Caco-2 (cell line): ENCODE measurements around the gene TMEM259. TPM values are rescaled to one million over a fixed set of nuclear protein-coding genes. Genes with fewer than 3 reads are reported as not detected.

Experiments used
- BruUV-seq: library from RNA; stranded (reverse); fragments of 400-500 nt; replicated peaks from 2 replicates; lab custom pipeline; 2021; lab: Mats Ljungman, UMichigan
- CTCF ChIA-PET: fragments of 300-600 bp; sonication (Branson Sonifier 250); formaldehyde crosslinking; loops from one replicate; lab custom pipeline; 2022; ENCODE audit warnings: antibody characterized with exemption; lab: Charles Lee
- POLR2A ChIA-PET: fragments of 300-600 bp; sonication (Branson Sonifier 250); formaldehyde crosslinking; loops from one replicate; lab custom pipeline; 2022; ENCODE audit warnings: antibody characterized with exemption; lab: Charles Lee
- DNase-seq, 2 experiments: peaks; one replicate each; pipeline versions ENCODE4 v3.0.0 to v3.0.0-alpha.2; 2020 to 2022
- H3K27me3 ChIP-seq: replicated peaks from 2 replicates; pipeline ENCODE4 v1.6.0; 2011; ENCODE audit warnings: low read length; ENCODE audit not compliant: control insufficient read depth, insufficient read depth
- H3K36me3 ChIP-seq: 2 replicates; pipeline ENCODE4 v1.5.1; 2011; ENCODE audit warnings: low read length; ENCODE audit not compliant: control insufficient read depth, insufficient read depth
- H3K4me1 ChIP-seq: fragments of 250-450 bp; sonication (Bioruptor Pico); 2 replicates; pipeline ENCODE4 v1.5.1; 2020; ENCODE audit warnings: mild to moderate bottlenecking
- H3K4me3 ChIP-seq: 2 replicates; pipeline ENCODE4 v1.5.1; 2011; ENCODE audit warnings: low read depth, mild to moderate bottlenecking, control low read depth, low read length
- H3K9me3 ChIP-seq: fragments of 250-450 bp; sonication (Bioruptor Pico); 2 replicates; pipeline ENCODE4 v1.5.1; 2020; ENCODE audit warnings: mild to moderate bottlenecking, moderate library complexity
- H3K27ac Mint-ChIP-seq: one replicate; pipeline ENCODE4 v1.8.0; 2022; ENCODE audit warnings: mixed read lengths; ENCODE audit not compliant: unreplicated experiment
- H3K27me3 Mint-ChIP-seq: one replicate; pipeline ENCODE4 v1.8.0; 2022; ENCODE audit warnings: mixed read lengths; ENCODE audit not compliant: insufficient read depth, unreplicated experiment
- H3K36me3 Mint-ChIP-seq: one replicate; pipeline ENCODE4 v1.8.0; 2022; ENCODE audit warnings: mild to moderate bottlenecking, mixed read lengths; ENCODE audit not compliant: insufficient read depth, unreplicated experiment
- H3K4me1 Mint-ChIP-seq: one replicate; pipeline ENCODE4 v1.8.0; 2022; ENCODE audit warnings: low read depth, mixed read lengths; ENCODE audit not compliant: unreplicated experiment
- H3K4me3 Mint-ChIP-seq: one replicate; pipeline ENCODE4 v1.8.0; 2022; ENCODE audit warnings: mild to moderate bottlenecking, moderate library complexity, mixed read lengths; ENCODE audit not compliant: unreplicated experiment
- H3K9me3 Mint-ChIP-seq: one replicate; pipeline ENCODE4 v1.8.0; 2022; ENCODE audit warnings: mixed read lengths; ENCODE audit not compliant: unreplicated experiment
- intact Hi-C: fragments of 100-400 bp; cut with micrococcal nuclease; formaldehyde crosslinking; loops from one replicate; pipeline ENCODE4 v1.10.0; 2022; ENCODE audit not compliant: unreplicated experiment
- total RNA-seq: library from RNA; stranded (reverse); gene quantifications from 2 replicates; pipeline ENCODE4 v1.2.3, GENCODE V29; 2022
- TF ChIP-seq, protein P1 (sequence below), 2 experiments: fragments of 200-600 bp in 1 of 2; IDR thresholded peaks; 1 replicate in 1 of 2; 2 replicates in 1 of 2; pipeline versions ENCODE4 v1.5.1 to v1.8.0; 2011 to 2022; ENCODE audit warnings: antibody characterized with exemption in 1 of 2, control low read depth in 1 of 2, inconsistent platforms in 1 of 2, low read depth in 1 of 2, low read length in 1 of 2, mild to moderate bottlenecking in 1 of 2, moderate library complexity in 1 of 2; ENCODE audit not compliant: insufficient read depth in 1 of 2, severe bottlenecking in 1 of 2, unreplicated experiment in 1 of 2

Gene TMEM259
- total RNA-seq, 1 experiment from 2014 or later: 148 TPM

GRCh38 chr19:961866-962620 lies 58.9 kb downstream of the TMEM259 start:
- intact Hi-C loops: no loop called here
- H3K9me3 Mint-ChIP-seq: no peaks in the 10 kb centered on the region
- no peaks in the 10 kb centered on the region for H3K9me3 ChIP-seq
- H3K4me1 Mint-ChIP-seq: peaks cover 20% of the 10 kb centered on the region
- peak overlapping the region; percentile 65 for H3K4me3 Mint-ChIP-seq
- no peak overlapping the region for H3K4me3 ChIP-seq
- no peaks in the 10 kb centered on the region for H3K27me3 Mint-ChIP-seq
- BruUV-seq: no TSS peak
- TF ChIP-seq, protein P1, sequence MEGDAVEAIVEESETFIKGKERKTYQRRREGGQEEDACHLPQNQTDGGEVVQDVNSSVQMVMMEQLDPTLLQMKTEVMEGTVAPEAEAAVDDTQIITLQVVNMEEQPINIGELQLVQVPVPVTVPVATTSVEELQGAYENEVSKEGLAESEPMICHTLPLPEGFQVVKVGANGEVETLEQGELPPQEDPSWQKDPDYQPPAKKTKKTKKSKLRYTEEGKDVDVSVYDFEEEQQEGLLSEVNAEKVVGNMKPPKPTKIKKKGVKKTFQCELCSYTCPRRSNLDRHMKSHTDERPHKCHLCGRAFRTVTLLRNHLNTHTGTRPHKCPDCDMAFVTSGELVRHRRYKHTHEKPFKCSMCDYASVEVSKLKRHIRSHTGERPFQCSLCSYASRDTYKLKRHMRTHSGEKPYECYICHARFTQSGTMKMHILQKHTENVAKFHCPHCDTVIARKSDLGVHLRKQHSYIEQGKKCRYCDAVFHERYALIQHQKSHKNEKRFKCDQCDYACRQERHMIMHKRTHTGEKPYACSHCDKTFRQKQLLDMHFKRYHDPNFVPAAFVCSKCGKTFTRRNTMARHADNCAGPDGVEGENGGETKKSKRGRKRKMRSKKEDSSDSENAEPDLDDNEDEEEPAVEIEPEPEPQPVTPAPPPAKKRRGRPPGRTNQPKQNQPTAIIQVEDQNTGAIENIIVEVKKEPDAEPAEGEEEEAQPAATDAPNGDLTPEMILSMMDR (IDR thresholded peaks at IDR 0.05; ENCODE audit: insufficient read depth in 1 of 2, low read depth in 1 of 2, low read length in 1 of 2, severe bottlenecking in 1 of 2, unreplicated experiment in 1 of 2): no peak
- H3K36me3 Mint-ChIP-seq: peaks cover 96% of the 10 kb centered on the region
- peak; percentile 65 to 82 for DNase-seq
- H3K27me3 ChIP-seq: no peaks in the 10 kb centered on the region
- H3K36me3 ChIP-seq: peaks cover 22% of the 10 kb centered on the region
- CTCF ChIA-PET: interaction anchor here (0.6 to 1.0 kb wide), 2 partner anchors 22 to 297 kb away, joined by 4 to 5 read pairs; partner anchors contain the start of gene WDR18
- H3K27ac Mint-ChIP-seq: peak overlapping the region; percentile 90
- POLR2A ChIA-PET: interaction anchor here (0.9 kb wide), 1 partner anchor 10 kb away, joined by 3 read pairs; no protein-coding TSS in a partner anchor
- peaks cover 63% of the 10 kb centered on the region for H3K4me1 ChIP-seq

GRCh38 chr19:960601-960938 lies 60.4 kb downstream of the TMEM259 start:
- Mint-ChIP-seq H3K27ac (peak overlapping the region; percentile 78), H3K9me3 (no peaks in the 10 kb centered on the region), H3K4me1 (peaks cover 20% of the 10 kb centered on the region), H3K36me3 (peaks cover 96% of the 10 kb centered on the region), H3K4me3 (peak overlapping the region; percentile 25), H3K27me3 (no peaks in the 10 kb centered on the region)
- TF ChIP-seq, protein P1 (IDR thresholded peaks at IDR 0.05; ENCODE audit: insufficient read depth in 1 of 2, low read depth in 1 of 2, low read length in 1 of 2, severe bottlenecking in 1 of 2, unreplicated experiment in 1 of 2): no peak
- DNase-seq: no peak
- intact Hi-C loops: no loop called here
- peaks cover 18% of the 10 kb centered on the region for H3K36me3 ChIP-seq
- H3K9me3 ChIP-seq: no peaks in the 10 kb centered on the region
- no TSS peak for BruUV-seq
- H3K4me3 ChIP-seq: peak overlapping the region; percentile 14; the same call in 1 of the 2 replicates
- no peaks in the 10 kb centered on the region for H3K27me3 ChIP-seq
- CTCF ChIA-PET: interaction anchor here (1.0 kb wide), 1 partner anchor 37 kb away, joined by 3 read pairs; no protein-coding TSS in a partner anchor
- POLR2A ChIA-PET: no interaction called here
- peaks cover 77% of the 10 kb centered on the region for H3K4me1 ChIP-seq

DNA sequence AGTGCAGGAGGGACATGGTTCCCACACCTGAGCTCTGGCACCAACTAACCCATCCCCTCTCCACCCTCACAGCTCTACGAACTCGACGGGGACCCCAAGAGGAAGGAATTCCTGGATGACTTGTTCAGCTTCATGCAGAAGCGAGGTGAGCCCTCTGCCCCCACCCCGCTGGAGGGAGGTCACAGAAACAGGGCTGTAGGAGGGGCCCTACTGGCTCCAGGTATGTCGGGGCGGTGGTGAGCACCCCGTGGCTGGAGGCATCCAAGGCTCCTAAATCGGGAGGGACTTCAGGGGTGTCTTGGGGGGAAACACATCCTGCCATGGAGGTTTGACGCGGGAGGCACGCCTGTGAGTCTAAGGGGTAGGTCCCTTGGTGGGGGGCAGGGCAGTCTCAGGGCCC lies 60.9 kb downstream of the TMEM259 start:
- peak; percentile 75 to 83 for DNase-seq
- H3K27me3 Mint-ChIP-seq: no peaks in the 10 kb centered on the region
- Histone ChIP-seq H3K36me3 (peaks cover 15% of the 10 kb centered on the region), H3K4me3 (peak overlapping the region; percentile 11; the same call in 1 of the 2 replicates), H3K4me1 (peaks cover 83% of the 10 kb centered on the region), H3K27me3 (no peaks in the 10 kb centered on the region), H3K9me3 (no peaks in the 10 kb centered on the region)
- H3K27ac Mint-ChIP-seq: peak overlapping the region; percentile 78
- H3K36me3 Mint-ChIP-seq: peaks cover 96% of the 10 kb centered on the region
- peak overlapping the region; percentile 25 for H3K4me3 Mint-ChIP-seq
- POLR2A ChIA-PET: no interaction called here
- CTCF ChIA-PET: interaction anchor here (0.6 to 1.0 kb wide), 3 partner anchors 11 to 37 kb away, joined by 3 to 4 read pairs (median 3); partner anchors contain the start of gene WDR18
- TF ChIP-seq, protein P1 (IDR thresholded peaks at IDR 0.05; ENCODE audit: insufficient read depth in 1 of 2, low read depth in 1 of 2, low read length in 1 of 2, severe bottlenecking in 1 of 2, unreplicated experiment in 1 of 2): peak; percentile 22 to 29
- intact Hi-C loops: no loop called here
- H3K4me1 Mint-ChIP-seq: peaks cover 20% of the 10 kb centered on the region
- no peaks in the 10 kb centered on the region for H3K9me3 Mint-ChIP-seq
- BruUV-seq: no TSS peak

Other genes starting within 250 kb of the TMEM259 start
- gene PTBP1, start 223.7 kb downstream of the TMEM259 start, total RNA-seq: 510 and 522 TPM in 2 replicates
- 5.1 and 7.1 TPM in 2 replicates for gene PLPPR3, start 199.2 kb downstream of the TMEM259 start, total RNA-seq
- gene AZU1, start 193.3 kb downstream of the TMEM259 start, total RNA-seq: not detected in 2 replicates
- gene PRTN3, start 180.1 kb downstream of the TMEM259 start, total RNA-seq: 0.29 TPM in 1 of 2 replicates, not detected in the other
- not detected in 2 replicates for gene ELANE, start 168.8 kb downstream of the TMEM259 start, total RNA-seq
- 4.4 and 6.1 TPM in 2 replicates for gene CFD, start 161.5 kb downstream of the TMEM259 start, total RNA-seq
- 64.3 and 69.1 TPM in 2 replicates for gene MED16, start 127.9 kb downstream of the TMEM259 start, total RNA-seq
- gene RNU6-9, start 127.6 kb downstream of the TMEM259 start, total RNA-seq: not detected in 2 replicates
- 57.7 and 60.4 TPM in 2 replicates for gene R3HDM4, start 107.9 kb downstream of the TMEM259 start, total RNA-seq
- gene KISS1R, start 103.8 kb downstream of the TMEM259 start, total RNA-seq: 13.0 and 16.6 TPM in 2 replicates
- 217 and 239 TPM in 2 replicates for gene ARID3A, start 95.1 kb downstream of the TMEM259 start, total RNA-seq
- gene WDR18, start 36.8 kb downstream of the TMEM259 start, total RNA-seq: 89.5 and 96.8 TPM in 2 replicates
- 0.41 and 0.49 TPM in 2 replicates for gene GRIN3B, start 20.7 kb downstream of the TMEM259 start, total RNA-seq
- not detected in 2 replicates for gene RNU6-2, start 399 bp upstream of the TMEM259 start, total RNA-seq
- gene CNN2, start 5.5 kb upstream of the TMEM259 start, total RNA-seq: 194 and 221 TPM in 2 replicates
- gene ABCA7, start 19.0 kb upstream of the TMEM259 start, total RNA-seq: 43.5 and 45.9 TPM in 2 replicates
- gene ARHGAP45, start 46.0 kb upstream of the TMEM259 start, total RNA-seq: 38.6 and 43.3 TPM in 2 replicates
- 264 and 272 TPM in 2 replicates for gene POLR2E, start 74.3 kb upstream of the TMEM259 start, total RNA-seq
- 500 and 546 TPM in 2 replicates for gene GPX4, start 82.9 kb upstream of the TMEM259 start, total RNA-seq
- 37.3 and 41.2 TPM in 2 replicates for gene SBNO2, start 153.1 kb upstream of the TMEM259 start, total RNA-seq
- gene STK11, start 184.7 kb upstream of the TMEM259 start, total RNA-seq: 56.7 and 58.1 TPM in 2 replicates
- 7.3 and 9.7 TPM in 2 replicates for gene CBARP, start 216.9 kb upstream of the TMEM259 start, total RNA-seq
- 126 and 140 TPM in 2 replicates for gene ATP5F1D, start 220.6 kb upstream of the TMEM259 start, total RNA-seq
- 125 and 128 TPM in 2 replicates for gene MIDN, start 227.5 kb upstream of the TMEM259 start, total RNA-seq
- 289 and 331 TPM in 2 replicates for gene CIRBP, start 248.2 kb upstream of the TMEM259 start, total RNA-seq